ENCODE results near the gene ADAMTSL3.
"Not testable (repeated sequence)": the region's sequence is repeated elsewhere in the genome, so short reads cannot be mapped to it uniquely, and the experiment has no call there.

The ADAMTSL3 gene

GRCh38 chr15:83753872-83754493, 100.1 kb downstream of the ADAMTSL3 start:
- DNase-seq: no peak

DNA sequence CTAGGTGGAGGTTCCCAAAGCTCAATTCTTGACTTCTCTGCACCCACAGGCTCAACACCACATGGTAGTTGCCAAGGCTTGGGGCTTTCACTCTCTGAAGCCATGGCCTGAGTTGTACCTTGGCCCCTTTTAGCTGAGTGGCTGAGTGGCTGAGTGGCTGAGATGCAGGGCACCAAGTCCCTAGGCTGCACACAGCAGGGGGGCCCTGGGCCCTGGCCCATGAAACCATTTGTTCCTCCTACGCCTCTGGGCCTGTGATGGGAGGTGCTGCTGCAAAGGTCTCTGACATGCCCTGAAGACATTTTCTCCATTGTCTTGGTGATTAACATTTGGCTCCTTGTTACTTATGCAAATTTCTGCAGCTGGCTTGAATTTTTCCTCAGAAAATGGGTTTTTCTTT, 103.4 kb downstream of the ADAMTSL3 start:
- DNase-seq: not testable (repeated sequence)

GRCh38 chr15:83762367-83762766, 108.4 kb downstream of the ADAMTSL3 start:
- DNase-seq: no peak

DNA sequence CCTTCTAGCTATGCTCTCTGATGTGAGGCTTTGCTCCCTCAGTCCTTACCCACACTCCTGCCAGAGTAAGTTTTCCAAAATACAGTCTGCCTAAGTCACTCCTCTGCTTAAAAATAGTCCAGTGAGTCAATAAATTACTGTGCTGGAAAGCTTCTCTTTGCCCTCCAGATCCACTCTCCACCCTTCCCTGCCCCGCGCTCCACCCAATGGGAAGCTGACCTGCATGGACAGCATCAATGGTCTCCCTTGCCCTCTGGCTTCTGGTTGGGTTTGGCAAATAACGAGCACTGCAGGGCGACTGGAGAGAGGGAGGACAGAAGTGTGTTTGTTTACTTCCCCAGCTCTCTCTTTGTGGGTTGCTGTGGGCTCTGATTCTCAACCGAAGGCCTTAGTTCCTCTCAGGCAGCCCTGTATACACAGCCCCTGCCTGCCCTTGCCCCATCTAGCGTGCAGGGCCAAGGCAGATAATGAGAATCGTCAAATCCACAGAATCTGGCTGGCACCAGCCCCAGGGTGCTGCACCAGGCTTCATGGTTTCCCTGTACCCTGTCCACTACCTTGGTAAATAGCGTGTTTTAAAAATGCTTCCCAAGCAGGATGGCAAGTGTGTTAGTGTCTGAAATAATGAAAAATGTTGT, 110.4 kb downstream of the ADAMTSL3 start:
- no peak for DNase-seq

GRCh38 chr15:83766339-83766738, 112.4 kb downstream of the ADAMTSL3 start:
- DNase-seq: no peak

- no peak for DNase-seq
Observed at GRCh38 chr15:83767741-83768140, 113.8 kb downstream of the ADAMTSL3 start.

DNA sequence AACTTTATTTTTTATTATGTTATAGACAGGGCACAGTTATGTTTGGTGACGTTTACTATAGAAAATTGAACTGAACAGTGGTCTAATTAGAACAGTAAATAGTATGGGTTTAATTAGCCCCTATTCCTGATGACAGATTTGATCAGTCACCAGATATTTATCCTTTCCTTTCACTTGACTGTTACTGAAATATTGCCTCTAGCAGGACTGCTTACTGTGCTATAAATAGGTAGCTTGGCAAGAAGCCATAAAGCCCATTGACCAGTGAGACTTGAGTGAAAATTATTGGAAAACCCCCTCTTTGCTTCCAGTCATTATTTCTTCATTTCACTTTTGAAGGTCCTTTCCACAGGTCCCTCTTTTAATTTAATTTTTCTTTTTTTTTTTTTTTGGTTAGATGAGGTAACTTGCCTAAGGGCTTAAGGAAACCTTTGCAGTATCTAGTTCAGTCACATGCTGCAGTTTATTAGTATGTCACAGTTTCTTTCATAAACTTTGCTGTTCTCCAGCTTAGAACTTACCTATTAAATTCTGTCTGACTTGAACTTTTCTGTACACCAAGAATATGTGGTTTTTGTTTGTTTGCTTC, 115.6 kb downstream of the ADAMTSL3 start:
- DNase-seq: no peak

GRCh38 chr15:83775738-83776137, 121.8 kb downstream of the ADAMTSL3 start:
- no peak for DNase-seq

GRCh38 chr15:83776986-83777385, 123.1 kb downstream of the ADAMTSL3 start:
- DNase-seq: no peak

GRCh38 chr15:83783227-83783626, 129.3 kb downstream of the ADAMTSL3 start:
- no peak for DNase-seq

GRCh38 chr15:83784975-83785374, 131.1 kb downstream of the ADAMTSL3 start:
- DNase-seq: no peak

GRCh38 chr15:83786336-83786735, 132.4 kb downstream of the ADAMTSL3 start:
- DNase-seq: no peak

DNA sequence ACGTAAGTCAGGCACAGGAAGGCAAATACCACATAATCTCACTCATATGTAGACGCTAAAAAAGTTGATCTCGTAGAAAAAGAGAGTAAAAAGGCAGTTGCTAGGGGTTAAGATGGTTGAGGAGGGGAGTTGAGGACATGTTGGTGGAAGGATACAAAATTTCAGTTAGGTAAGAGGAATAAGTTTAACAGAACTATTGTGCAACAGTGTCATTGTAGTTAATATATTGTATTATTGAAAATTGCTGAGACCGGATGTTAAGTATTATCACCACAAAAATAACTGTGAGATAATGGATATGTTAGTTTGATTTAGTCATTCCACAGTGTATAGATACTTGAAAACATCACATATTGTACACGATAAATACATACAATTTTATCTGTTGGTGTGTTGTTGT, 139.1 kb downstream of the ADAMTSL3 start:
- DNase-seq: no peak

DNA sequence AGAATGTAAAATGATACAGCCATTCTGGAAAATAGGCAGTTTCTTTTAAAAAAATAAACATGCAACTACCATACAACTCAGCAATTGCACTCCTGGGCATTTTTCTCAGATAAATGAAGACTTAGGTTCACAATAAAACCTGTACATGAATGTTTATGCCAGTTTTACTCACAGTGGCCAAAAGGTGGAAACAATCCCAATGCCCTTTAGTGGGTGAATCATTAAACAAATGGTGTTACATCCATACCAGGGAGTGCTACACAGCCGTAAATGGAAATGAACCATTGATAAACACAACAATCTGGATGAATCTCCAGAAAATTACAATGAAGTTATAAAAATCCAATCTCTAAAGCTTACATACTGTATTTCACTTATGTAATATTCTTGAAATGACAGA, 140.3 kb downstream of the ADAMTSL3 start:
- DNase-seq: no peak

DNA sequence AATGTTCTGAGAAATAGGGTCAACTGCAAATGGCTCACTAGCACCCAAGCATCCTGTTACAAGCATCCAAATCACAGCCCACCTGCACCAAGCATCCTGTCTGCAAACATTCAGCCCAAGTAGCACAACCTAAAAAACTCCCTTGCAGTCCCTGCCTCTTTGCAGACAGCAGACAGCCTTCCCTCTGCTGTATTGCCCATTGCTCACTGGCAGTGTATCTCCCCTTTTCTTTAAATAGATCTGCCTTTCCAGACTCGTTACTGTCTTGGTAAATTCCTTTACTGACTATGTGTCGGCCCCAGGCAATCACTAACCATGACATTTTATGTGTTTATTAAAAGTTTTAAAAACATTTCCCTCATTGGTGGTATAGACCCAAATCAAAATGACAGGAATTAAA, 155.4 kb downstream of the ADAMTSL3 start:
- no peak for DNase-seq

DNA sequence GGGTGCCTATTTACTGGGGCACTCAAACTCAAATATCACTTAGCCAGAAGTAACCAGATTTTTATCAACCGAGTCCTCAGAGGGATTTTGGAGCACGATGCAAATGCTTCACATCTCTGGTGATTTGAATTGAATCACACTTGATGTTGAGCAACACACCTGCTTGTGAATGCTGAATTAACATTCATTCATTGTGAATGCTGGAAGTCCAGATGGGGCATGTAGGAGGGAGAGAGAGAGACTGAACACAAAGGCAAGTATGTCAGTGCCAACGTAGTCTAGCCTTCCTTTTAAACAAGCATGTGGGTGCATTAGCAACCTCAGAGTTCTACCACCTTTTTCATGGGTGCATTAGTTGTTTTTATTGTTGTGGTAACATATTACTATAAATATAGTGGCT, 156.2 kb downstream of the ADAMTSL3 start:
- no peak for DNase-seq

GRCh38 chr15:83813682-83814081, 159.8 kb downstream of the ADAMTSL3 start:
- no peak for DNase-seq

DNA sequence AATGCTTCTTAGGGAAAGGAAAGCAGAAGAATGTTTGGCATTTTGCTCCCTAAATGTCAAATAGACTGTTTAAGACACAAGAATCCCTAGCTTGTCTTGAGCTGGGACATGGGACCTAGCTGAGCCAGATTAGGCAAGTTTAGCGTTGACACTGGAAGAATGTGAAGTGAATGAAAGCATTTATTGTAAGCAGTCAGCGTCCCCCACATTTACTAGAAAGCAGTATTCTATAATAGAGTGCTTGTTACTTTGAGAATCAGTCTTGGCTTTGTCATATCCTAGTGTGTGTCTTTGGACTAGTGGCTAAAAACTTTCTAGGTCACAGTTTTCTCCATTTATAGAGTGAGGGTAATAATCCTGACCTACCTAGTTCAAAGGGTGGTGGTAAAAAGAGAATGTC, 161.6 kb downstream of the ADAMTSL3 start:
- no peak for DNase-seq

DNA sequence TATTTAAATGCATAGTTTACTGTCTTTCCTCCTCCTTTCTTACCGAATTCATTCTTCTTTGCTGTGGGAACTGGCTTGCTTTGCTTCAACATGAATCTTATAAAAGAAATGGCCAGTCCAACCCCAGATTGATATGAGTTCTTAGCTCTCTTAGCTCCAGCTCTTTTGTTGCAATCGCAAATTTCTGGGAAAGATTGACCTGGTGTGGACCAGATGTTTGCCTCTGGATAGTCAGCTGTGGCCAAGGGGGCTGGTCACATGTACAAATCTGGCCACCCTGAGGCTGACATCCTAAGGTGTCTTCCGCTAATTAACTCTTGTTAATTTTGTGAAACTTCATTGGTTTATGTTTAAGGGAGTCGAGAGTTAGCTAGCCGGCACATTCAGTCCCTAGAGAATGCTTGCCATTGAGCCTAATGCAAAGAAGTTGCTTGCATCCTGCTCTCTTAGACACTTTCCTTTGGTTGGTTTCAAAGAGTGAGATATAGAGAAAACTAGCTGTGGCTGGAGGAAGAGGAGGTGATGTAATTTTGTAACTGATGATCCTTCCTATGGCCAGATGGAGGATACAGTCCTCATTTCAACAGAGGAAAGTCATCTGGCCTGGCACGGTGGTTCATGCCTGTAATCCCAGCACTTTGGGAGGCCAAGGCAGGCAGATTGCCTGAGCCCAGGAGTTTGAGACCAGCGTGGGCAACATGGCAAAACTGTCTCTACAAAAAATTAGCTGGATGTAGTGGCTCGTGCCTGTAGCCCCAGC, 162.4 kb downstream of the ADAMTSL3 start:
- no peak for DNase-seq

GRCh38 chr15:83818591-83818990, 164.7 kb downstream of the ADAMTSL3 start:
- no peak for DNase-seq

- no peak for DNase-seq
Observed at GRCh38 chr15:83830381-83830780, 176.5 kb downstream of the ADAMTSL3 start.

GRCh38 chr15:83833569-83833968, 179.6 kb downstream of the ADAMTSL3 start:
- DNase-seq: no peak

- DNase-seq: no peak
Observed at GRCh38 chr15:83835479-83835878, 181.6 kb downstream of the ADAMTSL3 start.

All from stimulated activated CD4-positive, alpha-beta T cell treated with anti-CD3 and anti-CD28 coated beads, Interleukin-2, amount 100 ng/mL, for 24 hours (primary cell).